ENCODE measurements around the gene DPP10.

- TF ChIP-seq CTCF (IDR thresholded peaks at IDR 0.05) (no peak), ZFX (IDR thresholded peaks at IDR 0.05; ENCODE audit: borderline replicate concordance) (no peak)
These were observed 105.7 kb downstream of the DPP10 start for GRCh38 chr2:114548151-114548550.

All from 22Rv1 (cell line).